Panc1 (cell line): ENCODE data around the gene FAM237B.

Source experiments
- POLR2AphosphoS5 ChIP-seq: IDR thresholded peaks from 2 replicates; pipeline ENCODE4 v1.6.1; 2012; ENCODE audit warnings: mild to moderate bottlenecking, low read depth, low read length, moderate library complexity
- TF ChIP-seq, protein P1 (sequence below): fragments of 450-650 bp; IDR thresholded peaks from 2 replicates; pipeline ENCODE4 v1.5.1; 2017; ENCODE audit warnings: mild to moderate bottlenecking

- TF ChIP-seq POLR2AphosphoS5: no peak
- TF ChIP-seq, protein P1, sequence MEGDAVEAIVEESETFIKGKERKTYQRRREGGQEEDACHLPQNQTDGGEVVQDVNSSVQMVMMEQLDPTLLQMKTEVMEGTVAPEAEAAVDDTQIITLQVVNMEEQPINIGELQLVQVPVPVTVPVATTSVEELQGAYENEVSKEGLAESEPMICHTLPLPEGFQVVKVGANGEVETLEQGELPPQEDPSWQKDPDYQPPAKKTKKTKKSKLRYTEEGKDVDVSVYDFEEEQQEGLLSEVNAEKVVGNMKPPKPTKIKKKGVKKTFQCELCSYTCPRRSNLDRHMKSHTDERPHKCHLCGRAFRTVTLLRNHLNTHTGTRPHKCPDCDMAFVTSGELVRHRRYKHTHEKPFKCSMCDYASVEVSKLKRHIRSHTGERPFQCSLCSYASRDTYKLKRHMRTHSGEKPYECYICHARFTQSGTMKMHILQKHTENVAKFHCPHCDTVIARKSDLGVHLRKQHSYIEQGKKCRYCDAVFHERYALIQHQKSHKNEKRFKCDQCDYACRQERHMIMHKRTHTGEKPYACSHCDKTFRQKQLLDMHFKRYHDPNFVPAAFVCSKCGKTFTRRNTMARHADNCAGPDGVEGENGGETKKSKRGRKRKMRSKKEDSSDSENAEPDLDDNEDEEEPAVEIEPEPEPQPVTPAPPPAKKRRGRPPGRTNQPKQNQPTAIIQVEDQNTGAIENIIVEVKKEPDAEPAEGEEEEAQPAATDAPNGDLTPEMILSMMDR: no peak
Measured at GRCh38 chr7:90320418-90320800, 695 bp downstream of the FAM237B start.
